GM19467 (cell line): ENCODE data around the gene TMEM170B.

ENCODE experiments used
- ATAC-seq: cut with Tn5 transposase; IDR thresholded peaks from one replicate; pipeline ENCODE4 v1.9.1; 2021; ENCODE audit warnings: mild to moderate bottlenecking, moderate library complexity; ENCODE audit not compliant: unreplicated experiment

Gene TMEM170B

GRCh38 chr6:11609324-11610071 lies 71.9 kb downstream of the TMEM170B start:
- no peak for ATAC-seq

DNA sequence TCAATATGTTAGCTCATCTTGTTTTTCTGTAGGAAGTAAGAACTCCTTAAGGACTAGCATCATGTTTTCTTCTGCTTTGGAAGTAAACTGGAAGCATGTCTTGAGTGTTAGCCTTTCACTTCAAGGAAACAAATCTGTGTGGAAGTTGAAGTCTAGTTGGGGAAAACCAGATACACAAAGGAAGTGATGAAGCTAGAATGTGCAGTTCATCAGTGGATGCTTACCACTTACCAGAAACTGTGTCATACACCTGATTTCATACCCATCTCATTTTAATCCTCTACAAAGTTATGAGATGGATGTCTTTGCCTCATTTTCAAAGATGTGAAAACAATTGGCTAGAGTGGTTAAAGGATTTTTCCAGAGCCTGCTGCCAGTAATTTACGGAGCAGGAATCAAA lies 75.8 kb downstream of the TMEM170B start:
- no peak for ATAC-seq

DNA sequence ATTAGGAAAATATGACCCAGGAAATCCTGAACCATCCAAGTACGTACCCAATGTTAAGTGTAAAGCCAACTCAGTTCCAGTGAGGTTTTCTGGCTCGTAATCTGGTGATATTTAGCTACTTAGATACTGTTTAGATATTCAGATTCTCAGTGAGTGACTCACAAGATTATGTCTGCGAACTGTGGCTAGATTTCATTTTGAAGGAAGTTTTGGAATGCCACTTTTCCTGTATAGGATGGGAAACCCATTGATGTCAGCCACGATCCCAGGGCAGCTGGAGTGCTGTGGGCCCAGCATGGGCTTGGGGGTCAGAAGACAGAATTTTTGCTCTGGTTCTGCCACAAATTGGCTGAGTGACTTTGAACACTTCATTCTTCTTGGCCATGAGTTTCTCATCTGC lies 76.3 kb downstream of the TMEM170B start:
- ATAC-seq: no peak

DNA sequence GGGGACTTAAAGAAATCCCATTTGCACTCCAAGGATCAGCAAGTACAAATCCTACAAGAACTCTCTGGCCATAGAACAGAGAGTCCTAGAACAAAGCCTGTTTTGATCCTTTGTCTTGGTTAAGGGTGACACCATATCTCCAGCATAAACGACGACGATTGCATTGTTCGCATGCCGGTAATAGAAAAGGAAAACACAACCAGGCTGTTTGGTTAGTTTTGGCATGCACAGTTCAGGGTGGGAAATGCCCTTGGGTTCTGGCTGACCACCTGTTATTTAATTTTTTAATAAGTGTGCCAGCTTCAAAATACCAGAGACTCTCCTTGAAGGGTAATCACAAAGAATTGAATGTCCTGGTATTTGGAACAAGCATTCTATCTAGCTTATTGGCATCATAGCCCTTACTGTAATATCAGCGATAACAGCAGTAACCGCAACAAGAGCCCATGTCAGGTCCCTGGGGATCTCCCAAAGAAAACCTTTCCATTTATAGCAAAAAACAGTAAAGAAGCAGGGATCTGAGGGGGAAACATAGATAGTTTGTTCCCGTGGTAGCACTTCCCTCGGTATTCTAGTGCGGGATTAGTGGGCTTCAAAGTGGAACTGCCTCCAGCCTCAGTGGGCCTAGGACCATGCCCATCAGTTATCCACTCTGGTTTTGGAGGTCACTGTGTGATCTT lies 77.1 kb downstream of the TMEM170B start:
- no peak for ATAC-seq

- ATAC-seq: no peak
These were observed 77.7 kb downstream of the TMEM170B start for GRCh38 chr6:11615214-11615602.

DNA sequence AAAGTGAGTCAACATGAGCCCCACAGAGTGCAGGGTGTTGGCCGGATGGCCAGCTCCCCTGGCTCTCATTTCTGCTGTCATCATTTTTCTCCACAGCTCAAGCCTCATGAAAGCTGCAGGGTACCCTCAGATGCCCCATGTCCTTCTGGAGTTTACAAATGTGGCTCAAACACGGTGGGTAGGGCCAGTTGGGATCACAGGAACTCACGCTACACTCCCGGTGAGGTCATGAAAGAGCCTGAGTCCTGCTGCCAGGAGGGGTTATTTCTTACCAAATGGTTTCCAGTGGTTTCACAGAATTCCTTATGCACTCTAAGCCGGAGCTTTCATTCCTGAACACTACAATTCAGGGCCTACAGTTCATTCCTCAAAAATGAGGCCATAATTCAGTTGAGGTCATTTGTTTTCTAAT lies 78.7 kb downstream of the TMEM170B start:
- ATAC-seq: no peak

DNA sequence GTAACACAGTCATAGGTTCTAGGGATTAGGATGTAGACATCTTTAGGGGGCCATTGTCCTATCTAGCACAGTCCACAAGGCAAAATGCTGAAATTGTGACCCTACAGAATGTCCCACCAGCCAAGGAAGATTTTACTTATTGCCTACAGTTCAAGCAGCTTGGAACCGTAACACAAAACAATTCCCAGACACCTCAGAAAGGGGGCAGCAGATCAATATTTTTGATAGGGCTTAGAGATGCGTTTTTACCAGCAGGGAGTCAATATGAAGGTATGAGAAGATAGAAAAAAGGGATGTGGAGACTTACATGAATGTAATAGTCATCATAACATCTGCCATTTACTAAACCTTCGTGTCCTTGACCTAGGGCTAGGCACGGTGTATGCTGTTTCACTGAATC lies 81.0 kb downstream of the TMEM170B start:
- ATAC-seq: no peak

DNA sequence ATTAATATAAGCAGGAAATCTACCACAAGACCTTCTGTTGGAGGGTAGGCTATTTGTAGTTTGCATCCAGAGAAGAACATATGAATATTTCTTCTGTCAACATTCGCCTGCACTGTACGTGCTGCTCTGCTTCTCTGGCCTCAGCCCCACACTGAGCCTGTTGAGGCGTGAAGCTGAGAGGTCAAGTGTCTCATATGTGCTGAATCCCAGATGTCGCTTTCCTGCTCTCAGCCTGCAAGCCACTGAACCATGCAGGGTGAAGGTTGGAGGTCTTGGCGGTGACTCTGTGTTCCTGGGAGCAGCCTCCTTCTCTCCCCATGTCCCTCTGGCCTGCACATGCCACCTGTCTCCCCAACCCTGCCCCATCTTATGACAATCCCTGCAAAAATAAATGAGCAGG lies 83.6 kb downstream of the TMEM170B start:
- ATAC-seq: no peak

DNA sequence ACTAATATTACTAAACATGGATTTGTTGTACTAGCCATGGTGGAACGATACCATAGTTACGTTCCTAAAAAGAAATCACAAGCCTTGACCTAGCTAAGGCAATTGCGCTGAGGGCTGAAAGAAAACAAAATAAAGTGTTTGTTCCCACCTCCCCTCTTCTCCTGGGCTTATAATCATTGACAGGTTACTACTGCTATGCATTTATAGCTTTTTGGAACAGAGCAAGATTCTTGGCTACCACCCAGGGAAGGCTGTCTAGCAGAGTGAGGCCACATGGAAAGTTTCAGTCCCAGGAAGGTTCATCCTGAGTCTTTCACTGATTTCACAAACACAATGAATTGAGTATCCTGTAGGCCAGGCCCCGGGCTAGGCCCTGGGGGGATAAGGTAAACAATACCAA lies 84.6 kb downstream of the TMEM170B start:
- ATAC-seq: no peak

DNA sequence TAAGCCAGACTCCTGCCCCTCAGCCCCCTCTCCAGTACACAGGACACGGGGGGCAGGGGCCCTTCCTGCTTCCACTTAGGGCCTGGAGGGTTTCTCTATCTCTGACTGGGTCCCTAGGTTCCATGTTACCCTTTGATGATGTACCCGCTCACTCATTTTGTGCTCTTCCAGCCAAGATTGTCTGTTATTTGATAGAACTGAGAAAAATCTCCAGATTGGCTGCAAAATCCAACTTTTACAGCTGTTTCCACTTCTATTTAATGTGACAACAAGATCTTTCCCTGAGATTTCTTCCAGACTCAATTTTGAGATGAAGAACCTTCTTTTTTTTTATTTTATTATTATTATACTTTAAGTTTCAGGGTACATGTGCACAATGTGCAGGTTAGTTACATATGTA lies 85.7 kb downstream of the TMEM170B start:
- no peak for ATAC-seq

DNA sequence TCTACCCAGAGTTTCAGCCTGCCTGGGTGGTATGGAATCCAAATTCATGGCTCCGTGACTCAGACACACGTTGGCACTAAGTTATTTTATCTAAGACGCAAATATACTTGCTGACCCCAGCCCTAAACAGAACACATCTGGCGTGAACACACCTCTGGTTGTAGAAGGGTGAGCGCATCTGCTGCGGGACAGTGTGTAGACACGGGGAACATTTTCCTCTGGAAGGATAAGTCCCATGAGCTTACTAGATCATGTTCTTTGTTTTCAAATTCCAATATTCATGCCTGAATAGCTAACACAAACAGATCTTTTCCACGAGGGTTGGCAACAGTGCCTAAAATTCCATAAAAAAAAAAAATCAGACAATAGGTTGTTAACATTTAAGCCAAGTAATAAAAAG lies 87.8 kb downstream of the TMEM170B start:
- ATAC-seq: no peak

GRCh38 chr6:11626356-11626755 lies 88.8 kb downstream of the TMEM170B start:
- no peak for ATAC-seq

DNA sequence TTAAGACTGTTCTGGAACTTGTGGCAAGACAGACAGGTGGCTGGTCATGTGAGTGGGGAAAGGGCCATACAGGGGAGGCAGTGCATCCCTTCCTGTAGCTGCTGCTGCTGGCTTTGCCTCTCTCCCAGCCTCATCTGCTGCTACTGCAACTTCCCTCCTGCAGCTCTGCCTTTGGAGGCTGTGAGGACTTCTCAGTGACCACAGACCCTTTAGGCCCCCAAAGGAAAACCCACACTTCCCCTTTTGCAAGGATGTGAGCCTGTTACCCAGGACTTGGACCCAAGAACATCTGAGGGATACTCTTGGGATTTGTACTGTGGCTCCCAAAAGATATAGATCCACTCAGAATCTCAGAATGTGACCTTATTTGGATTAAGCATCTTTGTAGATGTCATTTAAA lies 91.0 kb downstream of the TMEM170B start:
- no peak for ATAC-seq

DNA sequence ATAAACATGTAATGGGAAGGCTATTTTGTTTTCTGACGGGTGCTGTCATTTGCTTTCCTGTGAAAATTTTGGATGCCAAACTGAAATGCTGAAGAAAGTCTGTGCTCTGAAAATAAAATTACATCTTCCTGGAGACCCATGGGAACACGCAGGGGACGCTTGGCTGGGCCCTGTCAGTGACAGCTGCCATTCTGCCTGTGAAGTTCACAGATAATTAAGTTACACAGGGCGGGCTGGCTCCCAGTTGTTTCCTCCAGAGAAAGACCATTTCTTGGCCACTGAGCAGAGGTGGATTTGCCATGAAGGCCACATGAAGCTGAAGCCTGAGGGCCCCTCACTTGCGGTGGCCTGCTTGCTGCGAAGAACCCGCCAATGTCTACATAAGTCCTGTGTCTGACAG lies 93.5 kb downstream of the TMEM170B start:
- ATAC-seq: no peak

DNA sequence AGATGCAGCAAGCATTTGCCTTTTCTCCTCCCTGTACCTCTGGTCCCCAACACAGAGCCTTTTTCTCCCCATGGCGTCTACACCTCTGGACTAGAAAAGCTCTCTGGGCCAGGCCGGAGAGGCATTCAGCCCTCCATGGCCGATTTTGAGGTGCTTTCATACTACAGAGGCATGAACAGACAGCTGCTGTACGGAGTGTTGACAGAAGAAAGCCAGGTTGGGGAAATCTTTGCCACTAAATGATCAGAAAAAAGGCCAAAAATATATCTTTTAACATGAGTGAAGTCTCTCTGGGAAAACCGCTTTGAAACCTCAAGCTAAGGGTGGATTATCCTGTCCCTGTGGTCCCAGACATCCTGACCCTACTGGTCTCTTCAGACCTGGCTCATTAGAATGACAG lies 94.0 kb downstream of the TMEM170B start:
- ATAC-seq: no peak

GRCh38 chr6:11632231-11632630 lies 94.7 kb downstream of the TMEM170B start:
- no peak for ATAC-seq

GRCh38 chr6:11632795-11633511 lies 95.4 kb downstream of the TMEM170B start:
- no peak for ATAC-seq
